Fibroblast of lung (primary cell): ENCODE measurements around the gene VPS37C. TPM values are rescaled to one million over a fixed set of nuclear protein-coding genes. Genes with fewer than 3 reads are reported as not detected.

ENCODE experiments used
- DNase-seq, 2 donors: peaks; one replicate each; pipeline versions ENCODE4 v3.0.0 to v3.0.0-alpha.2; 2010; ENCODE audit warnings: low read depth in 2 of 2
- H2AFZ ChIP-seq: 2 replicates; pipeline ENCODE4 v1.5.1; 2012; ENCODE audit warnings: low read length, control low read depth, inconsistent platforms
- H3K27ac ChIP-seq: 2 replicates; pipeline ENCODE4 v1.5.1; 2011; ENCODE audit warnings: low read length, control low read depth; ENCODE audit not compliant: insufficient read depth
- H3K27me3 ChIP-seq: 2 replicates; pipeline ENCODE4 v1.5.1; 2011; ENCODE audit warnings: mild to moderate bottlenecking, low read length; ENCODE audit not compliant: control insufficient read depth, insufficient read depth
- H3K36me3 ChIP-seq: 2 replicates; pipeline ENCODE4 v1.5.1; 2011; ENCODE audit warnings: low read length; ENCODE audit not compliant: control insufficient read depth, insufficient read depth
- H3K4me1 ChIP-seq: 2 replicates; pipeline ENCODE4 v1.5.1; 2011; ENCODE audit warnings: low read length; ENCODE audit not compliant: control insufficient read depth, insufficient read depth; ENCODE audit errors: extremely low read depth
- H3K4me2 ChIP-seq: 2 replicates; pipeline ENCODE4 v1.5.1; 2011; ENCODE audit warnings: low read length, control low read depth; ENCODE audit not compliant: insufficient read depth; ENCODE audit errors: extremely low read depth
- H3K4me3 ChIP-seq, 4 experiments: fragments of 200-600 bp in 1 of 4; sonication (generic) in 1 of 4; replicated peaks in 1 of 4; 2 replicates each; pipeline ENCODE4 v1.5.1; 2011 to 2016; ENCODE audit warnings: low read length in 4 of 4, low read depth in 3 of 4, mild to moderate bottlenecking in 3 of 4, control low read depth in 2 of 4, inconsistent platforms in 1 of 4, mixed read lengths in 1 of 4; ENCODE audit not compliant: insufficient read depth in 1 of 4; ENCODE audit errors: control extremely low read depth in 1 of 4
- H3K79me2 ChIP-seq: 2 replicates; pipeline ENCODE4 v1.5.1; 2012; ENCODE audit warnings: mild to moderate bottlenecking, low read length, inconsistent platforms; ENCODE audit not compliant: control insufficient read depth, insufficient read depth
- H3K9ac ChIP-seq: 2 replicates; pipeline ENCODE4 v1.5.1; 2011; ENCODE audit warnings: mild to moderate bottlenecking, low read length, control low read depth; ENCODE audit not compliant: insufficient read depth
- H3K9me3 ChIP-seq: 2 replicates; pipeline ENCODE4 v1.5.1; 2012; ENCODE audit warnings: low read depth, low read length; ENCODE audit not compliant: control insufficient read depth, insufficient read depth
- H4K20me1 ChIP-seq: 2 replicates; pipeline ENCODE4 v1.5.1; 2011; ENCODE audit warnings: low read length; ENCODE audit not compliant: control insufficient read depth, insufficient read depth; ENCODE audit errors: extremely low read depth
- EZH2 ChIP-seq: IDR thresholded peaks from 2 replicates; pipeline ENCODE4 v1.5.1; 2012; ENCODE audit warnings: low read length, control low read depth, mild to moderate bottlenecking; ENCODE audit errors: missing control alignments
- polyA plus RNA-seq, 2 donors: library from polyadenylated mRNA; depleted of rRNA in 1 of 2; stranded (reverse) in 1 of 2; unstranded in 1 of 2; fragments of >200 nt; gene quantifications; 2 replicates each; pipeline ENCODE4 v1.2.1, GENCODE V29; 2011 to 2012; ENCODE audit warnings: missing spikeins in 1 of 2
- total RNA-seq: library from RNA; depleted of rRNA; stranded (reverse); fragments of >200 nt; gene quantifications from 2 replicates; pipeline ENCODE4 v1.2.1, GENCODE V29; 2014
- TF ChIP-seq, protein P1 (sequence below), 2 donors: IDR thresholded peaks in 1 of 2; conservative IDR thresholded peaks in 1 of 2; 1 replicate in 1 of 2; 2 replicates in 1 of 2; pipeline ENCODE4 v1.5.1; 2011 to 2012; ENCODE audit warnings: low read length in 2 of 2, control low read depth in 1 of 2, inconsistent platforms in 1 of 2, low read depth in 1 of 2, mild to moderate bottlenecking in 1 of 2

VPS37C gene
- total and polyA plus RNA-seq, 2 donors (not counting 1 experiment from before 2014, with no cell fraction given), result 7.6 to 9.9 TPM

DNA sequence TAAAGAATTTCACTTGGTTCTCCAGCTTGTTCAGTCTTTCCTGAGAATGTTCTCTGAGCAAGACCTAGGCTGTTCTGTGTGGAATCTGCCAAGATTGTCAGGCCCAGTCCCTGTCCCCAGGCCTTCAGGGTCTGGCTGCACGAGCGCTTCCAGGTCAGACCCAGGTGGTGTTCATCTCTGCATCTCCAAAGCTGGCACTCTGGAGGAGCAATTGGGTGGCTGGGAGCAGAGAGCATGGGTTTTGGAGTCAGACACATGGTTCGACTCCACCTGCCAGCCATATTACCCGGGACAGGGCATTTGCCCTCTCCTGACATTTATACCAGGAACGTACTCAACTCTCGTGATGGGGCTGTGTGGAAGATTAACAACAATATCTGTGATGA lies 50.2 kb downstream of the VPS37C start:
- TF ChIP-seq EZH2, result no peak
- TF ChIP-seq, protein P1, sequence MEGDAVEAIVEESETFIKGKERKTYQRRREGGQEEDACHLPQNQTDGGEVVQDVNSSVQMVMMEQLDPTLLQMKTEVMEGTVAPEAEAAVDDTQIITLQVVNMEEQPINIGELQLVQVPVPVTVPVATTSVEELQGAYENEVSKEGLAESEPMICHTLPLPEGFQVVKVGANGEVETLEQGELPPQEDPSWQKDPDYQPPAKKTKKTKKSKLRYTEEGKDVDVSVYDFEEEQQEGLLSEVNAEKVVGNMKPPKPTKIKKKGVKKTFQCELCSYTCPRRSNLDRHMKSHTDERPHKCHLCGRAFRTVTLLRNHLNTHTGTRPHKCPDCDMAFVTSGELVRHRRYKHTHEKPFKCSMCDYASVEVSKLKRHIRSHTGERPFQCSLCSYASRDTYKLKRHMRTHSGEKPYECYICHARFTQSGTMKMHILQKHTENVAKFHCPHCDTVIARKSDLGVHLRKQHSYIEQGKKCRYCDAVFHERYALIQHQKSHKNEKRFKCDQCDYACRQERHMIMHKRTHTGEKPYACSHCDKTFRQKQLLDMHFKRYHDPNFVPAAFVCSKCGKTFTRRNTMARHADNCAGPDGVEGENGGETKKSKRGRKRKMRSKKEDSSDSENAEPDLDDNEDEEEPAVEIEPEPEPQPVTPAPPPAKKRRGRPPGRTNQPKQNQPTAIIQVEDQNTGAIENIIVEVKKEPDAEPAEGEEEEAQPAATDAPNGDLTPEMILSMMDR (conservative IDR thresholded peaks at IDR 0.05 in 1 of 2, IDR thresholded peaks at IDR 0.05 in 1 of 2; ENCODE audit: low read depth in 1 of 2, low read length in 2 of 2), result no peak
- no peaks in the 10 kb centered on the region for H3K4me1 ChIP-seq
- no peak for DNase-seq
- no peaks in the 10 kb centered on the region for H3K79me2 ChIP-seq
- H3K27me3 ChIP-seq, result no peaks in the 10 kb centered on the region
- no peak overlapping the region for H2AFZ ChIP-seq
- H3K9me3 ChIP-seq, result no peaks in the 10 kb centered on the region
- H4K20me1 ChIP-seq, result no peaks in the 10 kb centered on the region
- no peak overlapping the region for H3K4me2 ChIP-seq
- no peak overlapping the region for H3K4me3 ChIP-seq
- H3K27ac ChIP-seq, result no peak overlapping the region
- H3K9ac ChIP-seq, result no peak overlapping the region
- no peaks in the 10 kb centered on the region for H3K36me3 ChIP-seq

DNA sequence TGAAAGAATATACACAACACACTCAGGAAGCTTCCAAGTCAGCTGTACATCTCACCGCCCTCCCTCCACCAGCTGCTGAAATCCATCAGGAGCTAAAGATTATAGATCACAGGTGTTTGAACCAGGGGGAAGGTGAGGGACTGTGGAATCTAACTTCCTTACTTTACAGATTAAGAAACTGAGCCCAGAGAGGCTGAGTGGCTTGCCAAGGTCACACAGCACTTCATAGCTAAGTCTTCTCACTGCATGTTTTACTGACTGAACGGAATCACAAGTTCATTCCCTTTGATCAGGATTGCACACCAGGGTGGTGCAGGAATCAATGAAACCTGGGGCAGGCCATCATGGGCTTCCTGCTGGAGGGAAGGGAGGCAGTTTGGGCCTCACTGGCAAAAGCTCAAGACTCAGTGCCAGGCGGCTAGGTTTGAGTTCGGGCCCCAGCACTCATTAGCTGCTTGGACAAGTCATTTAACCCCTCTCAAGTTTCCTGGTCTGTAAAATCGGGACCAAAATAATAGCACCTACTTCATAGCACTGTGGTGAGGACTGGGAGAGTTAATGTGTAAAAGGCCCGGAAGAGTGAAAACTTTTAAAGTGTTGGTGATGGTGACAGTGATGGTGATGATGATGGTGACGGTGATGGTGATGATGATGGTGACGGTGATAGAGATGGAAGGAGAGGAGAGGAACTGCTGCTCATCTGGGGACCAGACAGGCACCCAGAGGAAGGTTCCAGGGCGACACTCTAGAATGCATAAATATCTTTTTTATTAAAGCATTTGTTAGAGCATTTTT lies 50.8 kb downstream of the VPS37C start:
- no peaks in the 10 kb centered on the region for H3K9me3 ChIP-seq
- H3K36me3 ChIP-seq, result no peaks in the 10 kb centered on the region
- no peaks in the 10 kb centered on the region for H3K27me3 ChIP-seq
- H3K79me2 ChIP-seq, result no peaks in the 10 kb centered on the region
- H3K4me1 ChIP-seq, result no peaks in the 10 kb centered on the region
- no peak overlapping the region for H3K9ac ChIP-seq
- H3K4me2 ChIP-seq, result no peak overlapping the region
- H3K4me3 ChIP-seq, result no peak overlapping the region
- H3K27ac ChIP-seq, result no peak overlapping the region
- TF ChIP-seq, protein P1 (conservative IDR thresholded peaks at IDR 0.05 in 1 of 2, IDR thresholded peaks at IDR 0.05 in 1 of 2; ENCODE audit: low read depth in 1 of 2, low read length in 2 of 2), result no peak
- no peak for TF ChIP-seq EZH2
- H2AFZ ChIP-seq, result no peak overlapping the region
- no peak for DNase-seq
- no peaks in the 10 kb centered on the region for H4K20me1 ChIP-seq

DNA sequence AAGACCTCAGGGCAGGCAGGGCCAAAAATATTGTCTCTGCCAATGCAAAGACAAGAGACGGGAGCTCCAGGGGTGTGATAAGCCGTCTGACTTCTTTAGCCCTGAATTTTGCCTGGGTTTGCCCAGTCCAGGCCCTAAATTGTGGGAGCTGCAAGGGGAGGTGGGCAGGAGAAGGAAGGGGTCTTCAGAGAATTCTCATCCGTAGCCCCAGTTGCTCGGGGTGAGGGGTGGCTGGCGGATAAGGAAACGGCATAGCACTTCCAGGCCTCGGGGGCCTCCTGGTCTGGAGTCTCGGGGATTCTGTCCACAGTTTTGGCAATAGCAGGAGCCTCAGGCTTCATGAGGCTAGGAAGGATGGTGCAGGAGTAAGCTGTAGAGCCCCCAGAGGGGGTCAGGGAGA lies 51.6 kb downstream of the VPS37C start:
- no peak overlapping the region for H3K9ac ChIP-seq
- H3K9me3 ChIP-seq, result no peaks in the 10 kb centered on the region
- H4K20me1 ChIP-seq, result no peaks in the 10 kb centered on the region
- no peaks in the 10 kb centered on the region for H3K27me3 ChIP-seq
- H3K27ac ChIP-seq, result no peak overlapping the region
- H3K4me3 ChIP-seq, result no peak overlapping the region
- H3K4me1 ChIP-seq, result no peaks in the 10 kb centered on the region
- no peak overlapping the region for H2AFZ ChIP-seq
- no peak overlapping the region for H3K4me2 ChIP-seq
- DNase-seq, result no peak
- no peaks in the 10 kb centered on the region for H3K79me2 ChIP-seq
- H3K36me3 ChIP-seq, result no peaks in the 10 kb centered on the region
- no peak for TF ChIP-seq EZH2
- TF ChIP-seq, protein P1 (conservative IDR thresholded peaks at IDR 0.05 in 1 of 2, IDR thresholded peaks at IDR 0.05 in 1 of 2; ENCODE audit: low read depth in 1 of 2, low read length in 2 of 2), result no peak
